Measurements from ENCODE around the gene KCNMA1.

DNA sequence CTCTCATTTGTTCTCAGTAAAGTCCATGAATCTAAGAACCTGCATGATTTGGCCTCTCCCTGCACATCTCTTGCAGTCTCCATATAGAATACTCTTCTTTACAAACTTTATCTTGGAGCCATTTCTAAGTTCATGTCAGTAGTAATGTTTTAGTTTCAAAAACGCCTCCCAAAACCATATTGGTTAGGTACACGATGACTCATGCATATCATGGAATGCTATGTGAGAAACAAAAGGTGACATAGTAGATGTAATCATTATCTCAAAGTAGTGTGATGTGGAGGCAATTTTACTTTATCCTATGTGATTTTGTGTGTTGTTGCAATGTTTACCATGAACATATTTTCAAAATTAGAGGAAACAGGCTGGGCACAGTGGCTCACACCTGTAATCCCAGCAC, 520.7 kb downstream of the KCNMA1 start:
- TF ChIP-seq, protein P1, sequence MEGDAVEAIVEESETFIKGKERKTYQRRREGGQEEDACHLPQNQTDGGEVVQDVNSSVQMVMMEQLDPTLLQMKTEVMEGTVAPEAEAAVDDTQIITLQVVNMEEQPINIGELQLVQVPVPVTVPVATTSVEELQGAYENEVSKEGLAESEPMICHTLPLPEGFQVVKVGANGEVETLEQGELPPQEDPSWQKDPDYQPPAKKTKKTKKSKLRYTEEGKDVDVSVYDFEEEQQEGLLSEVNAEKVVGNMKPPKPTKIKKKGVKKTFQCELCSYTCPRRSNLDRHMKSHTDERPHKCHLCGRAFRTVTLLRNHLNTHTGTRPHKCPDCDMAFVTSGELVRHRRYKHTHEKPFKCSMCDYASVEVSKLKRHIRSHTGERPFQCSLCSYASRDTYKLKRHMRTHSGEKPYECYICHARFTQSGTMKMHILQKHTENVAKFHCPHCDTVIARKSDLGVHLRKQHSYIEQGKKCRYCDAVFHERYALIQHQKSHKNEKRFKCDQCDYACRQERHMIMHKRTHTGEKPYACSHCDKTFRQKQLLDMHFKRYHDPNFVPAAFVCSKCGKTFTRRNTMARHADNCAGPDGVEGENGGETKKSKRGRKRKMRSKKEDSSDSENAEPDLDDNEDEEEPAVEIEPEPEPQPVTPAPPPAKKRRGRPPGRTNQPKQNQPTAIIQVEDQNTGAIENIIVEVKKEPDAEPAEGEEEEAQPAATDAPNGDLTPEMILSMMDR (IDR thresholded peaks at IDR 0.05): no peak
- TF ChIP-seq ZFX (IDR thresholded peaks at IDR 0.05; ENCODE audit: borderline replicate concordance): no peak

All from 22Rv1 (cell line).